Activated T-cell treated with anti-CD3 and anti-CD28 coated beads, Interleukin-2, amount 50 U/mL, for 4 hours (primary cell): ENCODE measurements around the gene CCDC138. TPM values are rescaled to one million over a fixed set of nuclear protein-coding genes. Genes with fewer than 3 reads are reported as not detected.

Source experiments
- ATAC-seq, 2 donors: fragments of 200-7000 bp; cut with Tn5 transposase; one replicate each; pipeline ENCODE4 v1.10.0; 2021
- DNase-seq: peaks from one replicate; pipeline ENCODE4 v3.0.0-alpha.2; 2020
- H3K27me3 Mint-ChIP-seq: one replicate; pipeline ENCODE4 v1.8.0; 2021; ENCODE audit warnings: low read depth, mixed read lengths
- H3K36me3 Mint-ChIP-seq: one replicate; pipeline ENCODE4 v1.8.0; 2022; ENCODE audit warnings: mixed read lengths; ENCODE audit not compliant: insufficient read depth
- H3K4me1 Mint-ChIP-seq: one replicate; pipeline ENCODE4 v1.8.0; 2021; ENCODE audit warnings: low read depth, mixed read lengths
- H3K4me3 Mint-ChIP-seq: one replicate; pipeline ENCODE4 v1.8.0; 2021; ENCODE audit warnings: mild to moderate bottlenecking, moderate library complexity, mixed read lengths
- H3K9me3 Mint-ChIP-seq: one replicate; pipeline ENCODE4 v1.8.0; 2021; ENCODE audit warnings: mixed read lengths
- total RNA-seq, 3 donors: library from RNA; stranded (reverse); gene quantifications; one replicate each; pipeline ENCODE4 v1.2.1, GENCODE V29; 2021

Gene CCDC138
- total RNA-seq, 3 donors from 2014 or later = 12.6 to 14.4 (median 12.7) TPM

DNA sequence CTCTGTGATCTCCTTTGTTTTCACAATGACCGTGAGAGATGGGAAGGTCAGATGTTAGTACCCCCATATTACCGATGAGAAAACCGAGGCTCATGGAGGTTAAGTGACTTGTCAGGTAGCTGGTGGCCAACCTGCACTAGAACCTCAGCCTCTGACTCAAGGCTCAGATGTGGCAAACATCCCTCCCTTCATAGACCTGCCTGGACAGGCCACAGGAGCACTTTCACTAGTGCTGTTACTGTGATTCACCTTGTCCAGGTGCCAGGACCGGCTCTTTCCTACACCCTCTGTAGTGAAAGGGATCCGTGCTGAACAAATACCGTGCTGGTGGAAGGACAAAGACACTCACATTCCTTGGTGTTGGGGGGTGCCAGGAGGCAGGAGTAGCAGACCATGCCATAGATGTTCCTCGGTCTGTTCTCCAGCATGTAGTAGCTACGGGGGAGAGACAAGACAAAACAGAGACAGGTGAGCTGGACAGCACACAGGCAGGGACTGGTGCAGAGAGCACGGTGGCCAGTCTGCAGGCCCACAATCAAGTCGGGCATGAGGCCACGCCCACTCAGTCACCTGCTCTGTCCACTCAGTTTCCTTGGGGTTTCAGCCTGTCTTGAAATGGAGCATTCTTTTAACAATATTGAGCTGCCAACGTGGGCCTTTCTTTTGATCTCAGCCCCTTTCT lies 136.6 kb downstream of the CCDC138 start:
- no peak overlapping the region for H3K4me3 Mint-ChIP-seq
- H3K4me1 Mint-ChIP-seq = no peaks in the 10 kb centered on the region
- H3K36me3 Mint-ChIP-seq = no peaks in the 10 kb centered on the region
- DNase-seq (no peak), ATAC-seq (no peak)
- no peaks in the 10 kb centered on the region for H3K9me3 Mint-ChIP-seq
- no peaks in the 10 kb centered on the region for H3K27me3 Mint-ChIP-seq

DNA sequence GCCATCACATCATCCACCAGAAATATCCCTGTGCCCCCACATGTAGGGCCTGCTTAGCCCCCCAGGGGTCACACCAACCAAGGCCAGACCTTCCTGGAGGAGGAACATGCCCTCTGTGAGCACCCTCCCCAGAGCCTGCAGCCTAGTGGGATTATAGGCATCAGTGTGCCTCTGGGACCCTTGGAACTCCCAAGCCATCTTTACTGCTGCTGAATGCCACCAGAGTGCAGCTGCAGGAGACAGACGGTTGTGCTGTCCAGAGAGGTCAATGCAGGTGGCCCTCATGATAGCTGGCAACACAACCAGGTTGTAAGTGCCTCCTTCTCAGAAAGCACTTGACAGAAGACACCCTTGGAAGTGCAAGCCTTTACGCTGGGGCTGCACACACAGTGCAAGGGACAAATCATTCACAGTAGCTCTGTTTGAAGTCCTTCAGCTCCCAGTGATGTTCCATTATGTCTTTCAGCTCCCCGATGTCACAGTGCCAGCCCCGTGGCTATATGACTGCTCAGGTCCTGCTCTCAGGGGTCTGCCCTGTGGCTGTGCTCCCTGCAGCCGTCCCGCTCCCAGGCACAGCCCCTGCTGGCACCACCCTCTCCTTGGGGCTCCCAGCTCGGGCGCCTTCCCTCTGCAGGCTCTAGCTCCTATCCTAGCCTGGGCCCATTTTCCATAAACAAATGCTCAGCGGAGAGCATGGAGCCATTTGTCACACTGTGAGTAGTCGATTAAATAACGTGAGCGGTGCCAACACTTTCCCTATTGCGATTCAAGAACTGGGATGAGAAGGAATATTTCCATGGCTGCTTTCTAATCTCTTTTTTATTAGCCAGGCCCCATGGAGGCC lies 137.4 kb downstream of the CCDC138 start:
- Mint-ChIP-seq H3K27me3 (no peaks in the 10 kb centered on the region), H3K4me3 (no peak overlapping the region), H3K4me1 (peaks cover 4% of the 10 kb centered on the region), H3K9me3 (no peaks in the 10 kb centered on the region), H3K36me3 (no peaks in the 10 kb centered on the region)
- ATAC-seq (no peak), DNase-seq (no peak)

DNA sequence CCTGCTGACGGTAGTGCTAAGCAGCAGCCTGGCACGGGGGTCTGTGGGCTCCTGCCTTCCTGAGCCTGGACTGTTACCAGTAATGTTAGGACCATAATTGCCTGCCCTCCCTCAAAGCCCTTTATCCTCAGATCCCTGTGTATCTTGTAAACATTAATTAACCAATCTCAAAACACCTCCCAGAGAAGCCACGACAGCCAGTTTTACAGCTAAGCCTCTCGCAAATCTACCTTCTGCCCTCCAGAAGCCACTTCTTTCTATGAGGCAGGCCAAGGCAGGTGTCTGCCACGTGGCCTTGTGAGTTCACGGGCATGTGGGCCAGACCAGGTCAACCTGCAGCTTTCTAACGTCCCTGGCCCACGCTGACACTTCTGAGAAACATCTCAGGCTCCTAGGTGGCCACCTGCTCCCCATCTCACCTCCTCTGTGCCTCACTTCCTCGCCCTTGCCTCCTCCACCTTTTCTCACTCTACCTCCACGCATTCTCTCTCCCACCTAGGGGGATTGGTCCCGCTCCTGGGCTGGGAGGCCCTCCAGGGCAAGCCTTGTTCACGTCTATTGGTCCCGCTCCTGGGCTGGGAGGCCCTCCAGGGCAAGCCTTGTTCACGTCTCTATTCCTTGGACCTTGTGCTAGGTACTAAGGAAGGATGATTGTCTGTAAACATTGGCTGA lies 138.1 kb downstream of the CCDC138 start:
- no peaks in the 10 kb centered on the region for H3K27me3 Mint-ChIP-seq
- H3K4me3 Mint-ChIP-seq = no peak overlapping the region
- no peak for DNase-seq
- ATAC-seq = no peak
- H3K36me3 Mint-ChIP-seq = no peaks in the 10 kb centered on the region
- H3K4me1 Mint-ChIP-seq = peaks cover 4% of the 10 kb centered on the region
- no peaks in the 10 kb centered on the region for H3K9me3 Mint-ChIP-seq

DNA sequence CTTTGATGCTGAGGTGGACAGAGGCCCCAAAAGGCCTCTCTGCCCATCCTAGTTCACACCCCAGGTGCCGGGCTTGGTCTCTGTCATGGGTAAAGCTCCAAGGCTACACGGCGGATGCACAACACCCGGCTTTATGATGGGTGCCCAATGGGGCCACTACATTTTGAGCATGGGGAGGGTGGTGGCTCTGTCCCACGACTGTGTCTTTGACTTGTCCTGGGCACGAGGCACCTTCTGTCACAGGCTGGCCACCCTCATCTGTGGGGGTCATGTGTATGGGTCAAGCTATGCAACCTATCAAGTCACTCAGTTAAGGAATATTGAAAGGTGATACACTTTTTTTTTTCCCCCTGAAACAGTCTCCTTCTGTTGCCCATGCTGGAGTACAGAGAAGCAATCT lies 138.7 kb downstream of the CCDC138 start:
- no peak for DNase-seq
- H3K4me3 Mint-ChIP-seq = no peak overlapping the region
- no peaks in the 10 kb centered on the region for H3K27me3 Mint-ChIP-seq
- H3K36me3 Mint-ChIP-seq = no peaks in the 10 kb centered on the region
- ATAC-seq = no peak
- H3K4me1 Mint-ChIP-seq = peaks cover 4% of the 10 kb centered on the region
- H3K9me3 Mint-ChIP-seq = no peaks in the 10 kb centered on the region

DNA sequence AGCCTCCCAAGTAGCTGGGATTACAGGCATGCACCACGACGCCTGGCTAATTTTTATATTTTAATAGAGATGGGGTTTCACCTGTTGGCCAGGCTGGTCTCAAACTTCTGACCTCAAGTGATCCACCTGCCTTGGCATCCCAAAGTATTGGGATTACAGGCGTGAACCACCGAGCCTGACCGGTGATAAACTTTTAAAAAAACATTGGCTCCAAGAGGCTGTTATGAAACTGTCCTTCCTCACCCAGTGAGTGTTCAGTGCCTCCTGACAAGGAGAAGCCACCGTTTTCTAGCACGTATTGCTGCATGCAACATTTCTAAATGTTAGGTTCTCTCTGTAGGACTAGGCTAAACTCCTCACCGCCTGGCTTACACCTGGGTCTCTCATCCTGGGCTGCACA lies 139.2 kb downstream of the CCDC138 start:
- Mint-ChIP-seq H3K9me3 (no peaks in the 10 kb centered on the region), H3K27me3 (no peaks in the 10 kb centered on the region), H3K4me1 (peaks cover 4% of the 10 kb centered on the region), H3K36me3 (no peaks in the 10 kb centered on the region), H3K4me3 (no peak overlapping the region)
- no peak for ATAC-seq
- no peak for DNase-seq

Other genes starting within 250 kb of the CCDC138 start
- 10 to 100 TPM; 72.3 to 84.8 (median 81.1) TPM for gene RANBP2, start 67.3 kb upstream of the CCDC138 start, total RNA-seq
- under 1 TPM in 2 of 3 donors, not detected in 1; 0.05 to 0.13 TPM for gene EDAR, start 202.4 kb downstream of the CCDC138 start, total RNA-seq